Activated CD4-positive, alpha-beta T cell treated with anti-CD3 and anti-CD28 coated beads, Interleukin-2, Interleukin-6, amounts not matched to agents 100 ng/mL and 50 ng/mL, durations not matched to agents 16 hours and 8 hours (primary cell): ENCODE measurements around the gene HEG1.
A peak's percentile ranks its signal among the peaks of the same experiment; 100 is the strongest.

ENCODE experiments used
- DNase-seq: peaks from one replicate; pipeline ENCODE4 v3.0.0-alpha.2; 2020

HEG1 gene

GRCh38 chr3:124939661-124940060 is 116.1 kb downstream of the HEG1 start:
- no peak for DNase-seq

DNA sequence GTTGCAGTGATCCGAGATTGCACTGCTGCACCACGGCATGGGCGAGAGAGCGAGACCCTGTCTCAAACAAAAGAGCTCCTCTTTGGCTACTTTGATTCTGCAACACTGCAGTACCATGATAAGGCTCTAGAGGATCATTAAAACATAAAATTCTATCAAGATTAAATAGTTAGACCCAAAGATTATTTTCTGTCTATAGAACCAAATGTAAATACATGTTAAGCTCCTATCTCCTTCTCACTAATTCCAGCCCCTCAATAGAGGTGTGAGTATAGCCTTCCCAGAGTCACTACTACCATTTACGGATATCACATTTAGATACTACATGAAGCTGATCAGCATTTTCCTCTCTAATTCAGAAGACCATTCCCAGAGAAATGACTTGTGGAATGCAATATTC is 116.9 kb downstream of the HEG1 start:
- DNase-seq, result no peak

DNA sequence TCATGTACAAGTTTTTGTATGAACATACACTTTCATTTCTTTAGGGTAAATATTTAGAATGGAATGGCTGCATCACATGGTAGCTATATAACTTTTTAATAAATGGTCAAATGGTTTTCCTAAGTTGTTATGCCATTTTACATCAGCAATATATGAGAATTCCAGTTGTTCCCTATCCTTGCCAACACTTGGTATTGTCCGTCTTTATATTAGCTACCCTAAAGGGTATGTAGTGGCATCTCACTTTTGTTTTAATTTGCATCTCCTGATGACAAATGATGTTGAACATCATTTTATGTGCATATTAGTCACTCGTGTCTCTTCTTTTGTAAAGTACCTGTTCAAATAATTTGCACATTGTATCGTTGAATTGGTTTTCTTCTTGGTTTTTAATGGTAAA is 118.7 kb downstream of the HEG1 start:
- no peak for DNase-seq

DNA sequence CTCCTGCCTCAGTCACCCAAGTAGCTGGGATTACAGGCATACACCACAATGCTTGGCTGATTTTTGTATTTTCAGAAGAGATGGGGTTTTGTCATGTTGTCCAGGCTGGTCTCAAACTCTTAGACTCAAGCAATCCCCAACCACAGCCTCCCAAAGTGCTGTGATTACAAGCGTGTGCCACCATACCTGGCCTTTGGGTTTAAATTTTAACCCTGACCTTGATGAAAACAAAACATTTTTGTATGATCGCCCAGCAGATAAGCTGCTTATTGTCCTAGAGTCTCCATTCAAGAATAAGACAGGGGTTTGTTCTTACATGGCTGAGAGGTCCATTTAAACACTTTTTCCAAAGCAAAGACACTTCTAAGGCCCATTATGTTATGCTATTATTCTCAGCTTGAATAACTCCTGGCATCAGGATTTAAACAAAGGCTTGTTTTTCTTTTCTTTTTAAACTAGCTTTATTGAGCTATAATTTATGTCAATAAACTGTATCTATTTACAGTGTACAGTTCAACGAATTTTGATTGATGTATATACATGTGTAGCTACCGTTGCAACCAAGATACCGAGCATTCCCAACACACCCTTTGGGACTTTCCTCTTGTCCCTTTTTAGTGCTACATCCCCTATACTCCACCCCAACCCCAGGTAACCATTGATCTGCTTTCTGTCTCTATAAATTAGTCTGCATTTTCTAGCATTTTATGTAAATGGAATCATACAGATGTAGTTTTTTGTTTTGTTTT is 119.8 kb downstream of the HEG1 start:
- DNase-seq, result no peak

- no peak for DNase-seq
These were observed 120.5 kb downstream of the HEG1 start for GRCh38 chr3:124935264-124935663.

DNA sequence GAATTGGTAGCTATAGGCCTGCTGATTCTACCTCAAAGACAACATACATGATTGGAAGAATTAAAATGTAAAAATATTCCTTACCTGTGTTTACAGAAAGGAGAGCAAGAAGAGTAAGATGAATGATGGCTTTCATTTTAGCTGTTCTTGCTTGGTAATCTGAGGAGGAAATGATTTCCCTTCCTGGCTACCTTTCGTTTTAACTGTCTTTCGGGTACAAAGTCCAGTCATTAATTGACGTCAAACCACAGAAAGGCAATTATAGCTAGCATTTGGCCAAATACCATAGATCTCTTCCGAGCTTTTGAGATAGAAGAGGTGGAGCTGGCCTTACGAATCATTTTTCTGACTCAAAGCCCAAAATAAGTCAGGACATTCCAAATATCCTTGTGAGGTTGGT is 121.2 kb downstream of the HEG1 start, which contains the start of gene MUC13:
TSS of gene MUC13 (minus strand) at position 175 of the 400 bp plus-strand sequence. CDS start at position 136, 39 bp downstream.
- no peak for DNase-seq

DNA sequence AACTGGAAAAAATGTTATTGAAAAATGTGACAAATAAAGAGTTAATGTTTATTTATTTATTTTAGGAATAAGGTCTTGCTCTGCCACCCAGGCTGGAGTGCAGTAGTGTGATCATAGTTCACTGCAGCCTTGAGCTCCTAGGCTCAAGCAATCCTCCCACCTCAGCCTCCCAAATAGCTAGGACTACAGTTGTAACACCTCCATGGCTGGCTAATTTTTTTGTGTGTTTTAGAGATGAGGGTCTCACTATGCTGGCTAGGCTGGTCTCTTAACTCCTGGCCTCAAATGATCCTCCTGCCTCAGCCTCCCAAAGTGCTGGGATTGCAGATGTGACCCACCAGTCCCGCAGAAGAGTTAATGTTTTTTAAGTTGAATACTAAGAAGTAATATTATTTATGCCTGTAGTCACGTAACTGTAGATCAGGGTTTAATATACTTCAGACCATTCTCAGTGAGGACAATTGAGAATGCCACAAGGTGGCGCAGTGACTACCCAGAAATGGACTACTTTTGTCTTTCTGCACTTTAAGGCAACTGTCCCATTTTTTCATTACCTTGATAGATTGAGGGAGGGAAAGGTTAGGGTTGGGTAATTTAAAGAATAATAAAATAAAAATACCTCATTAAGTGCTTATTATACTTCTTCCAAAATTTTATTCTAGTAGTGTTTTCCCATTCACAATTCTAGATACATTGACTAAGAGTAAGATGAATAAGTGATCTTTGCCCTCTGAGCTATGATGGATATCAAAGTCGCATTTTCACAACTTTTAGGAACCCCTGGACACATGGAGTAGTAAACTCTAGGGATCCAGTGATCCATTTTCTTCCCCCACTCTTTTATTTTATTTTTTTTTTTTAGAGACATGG is 127.2 kb downstream of the HEG1 start:
- peak; percentile 60 for DNase-seq

GRCh38 chr3:124927574-124928045 is 128.2 kb downstream of the HEG1 start:
- DNase-seq, result no peak

- no peak for DNase-seq
These were observed 129.2 kb downstream of the HEG1 start for GRCh38 chr3:124926426-124927101.

GRCh38 chr3:124924741-124925140 is 131.1 kb downstream of the HEG1 start:
- no peak for DNase-seq

DNA sequence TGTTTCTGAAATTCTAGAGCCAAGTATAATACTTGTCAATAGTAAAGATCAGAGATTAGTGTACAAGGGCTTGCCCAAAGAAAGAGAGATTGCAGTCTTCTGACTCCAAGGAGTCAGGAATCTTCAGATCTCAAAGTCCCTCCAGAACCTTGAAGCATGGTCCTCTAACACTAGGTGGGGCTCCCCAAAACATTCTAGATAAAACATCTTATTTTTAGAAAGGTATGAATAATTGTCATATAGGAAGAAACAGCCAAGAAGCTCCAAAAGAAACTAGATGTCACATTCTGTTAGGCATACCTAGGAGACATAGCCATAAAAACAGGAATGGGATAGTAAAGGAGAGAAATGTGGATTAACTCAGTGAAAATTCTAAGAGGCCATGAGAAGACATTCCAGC is 132.0 kb downstream of the HEG1 start:
- no peak for DNase-seq

- DNase-seq, result no peak
These were observed 135.1 kb downstream of the HEG1 start for GRCh38 chr3:124920718-124921117.

DNA sequence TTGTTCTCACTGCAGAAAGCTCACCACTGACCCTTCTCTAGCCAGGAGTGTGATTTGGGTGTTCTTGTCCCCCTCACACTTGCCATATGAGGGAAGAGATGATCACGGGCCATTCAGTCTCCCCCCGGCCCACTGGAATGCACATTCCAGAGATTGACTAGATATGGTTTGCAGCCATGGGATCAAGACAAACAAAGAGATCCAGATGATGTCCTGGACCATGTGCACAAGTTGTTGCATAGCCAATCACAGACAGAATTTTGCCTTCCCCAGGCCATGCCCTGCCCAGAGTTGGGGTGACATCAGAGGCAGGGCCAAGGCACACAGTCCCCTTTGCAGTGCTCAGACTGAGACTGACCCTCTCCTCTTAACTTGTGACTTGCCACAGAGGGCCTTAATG is 136.0 kb downstream of the HEG1 start:
- no peak for DNase-seq

DNA sequence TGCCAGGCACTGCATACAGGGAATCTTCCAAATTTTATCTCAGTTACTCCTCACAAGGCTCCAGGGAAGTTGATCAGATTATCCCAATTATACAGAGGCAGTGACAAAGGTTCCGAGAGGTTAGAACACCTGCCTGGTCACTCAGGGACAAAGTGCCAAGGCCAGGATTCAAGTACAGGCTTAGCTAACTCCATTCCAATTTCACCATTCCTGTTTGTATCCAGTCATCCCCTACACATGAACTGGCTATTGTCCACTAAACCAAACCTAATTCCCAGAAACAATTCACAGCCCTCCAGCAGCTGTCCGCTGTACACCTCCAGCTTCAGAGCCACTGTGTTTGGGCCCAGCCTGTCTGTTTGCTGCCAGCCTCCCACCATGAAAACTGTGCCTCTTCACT is 137.3 kb downstream of the HEG1 start:
- no peak for DNase-seq

DNA sequence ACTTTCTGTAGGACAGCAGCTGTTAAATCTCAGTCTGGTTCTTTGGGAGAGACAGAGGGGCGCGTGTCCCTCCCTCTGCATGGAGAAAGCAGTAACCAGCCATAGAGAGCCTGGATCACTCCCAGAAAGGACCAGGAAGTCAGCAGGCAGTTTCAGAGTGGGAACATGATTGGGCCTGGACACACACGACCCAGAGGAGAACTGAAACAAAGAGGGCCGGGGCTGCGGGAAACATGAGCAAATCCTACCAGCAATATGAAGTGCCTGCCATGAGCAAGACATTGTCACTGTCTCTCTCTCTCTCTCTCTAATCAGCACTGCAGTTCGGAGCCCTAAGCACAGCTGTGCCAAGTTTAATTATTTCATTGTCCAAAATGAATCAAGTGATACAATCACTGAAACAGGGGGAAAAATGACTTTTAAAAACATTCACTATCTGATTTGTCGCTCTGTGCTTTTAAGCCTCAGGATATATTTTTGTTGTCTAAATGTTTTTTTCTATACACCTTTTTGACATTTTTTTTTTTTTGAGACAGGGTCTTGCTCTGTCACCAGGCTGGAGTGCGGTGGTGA is 138.9 kb downstream of the HEG1 start:
- DNase-seq, result no peak
